GM18499 (cell line): ENCODE data around the gene NES.
"Not testable (repeated sequence)": the region's sequence is repeated elsewhere in the genome, so short reads cannot be mapped to it uniquely, and the experiment has no call there.

ENCODE experiments used
- ATAC-seq: cut with Tn5 transposase; IDR thresholded peaks from one replicate; pipeline ENCODE4 v1.9.1; 2021; ENCODE audit warnings: moderate number of reproducible peaks; ENCODE audit not compliant: insufficient read depth, unreplicated experiment

NES gene

DNA sequence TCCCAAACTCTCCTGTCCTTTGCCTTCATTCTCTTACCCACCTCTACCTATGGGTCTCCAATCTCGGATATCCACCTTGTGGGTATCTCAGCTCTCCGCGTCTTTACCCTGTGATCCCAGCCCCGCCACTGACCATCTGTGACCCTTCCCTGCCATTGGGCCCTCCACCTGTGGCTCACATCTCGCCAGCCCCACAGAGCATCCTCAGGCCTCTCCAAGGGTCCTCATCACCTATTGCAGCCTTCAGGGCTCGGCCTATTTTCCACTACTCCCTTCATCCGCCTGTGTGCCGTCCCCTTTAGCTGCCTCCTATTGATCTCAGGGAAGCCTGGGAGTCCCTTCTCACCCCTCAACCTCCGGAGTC lies 24.2 kb downstream of the NES start:
- ATAC-seq: no peak

DNA sequence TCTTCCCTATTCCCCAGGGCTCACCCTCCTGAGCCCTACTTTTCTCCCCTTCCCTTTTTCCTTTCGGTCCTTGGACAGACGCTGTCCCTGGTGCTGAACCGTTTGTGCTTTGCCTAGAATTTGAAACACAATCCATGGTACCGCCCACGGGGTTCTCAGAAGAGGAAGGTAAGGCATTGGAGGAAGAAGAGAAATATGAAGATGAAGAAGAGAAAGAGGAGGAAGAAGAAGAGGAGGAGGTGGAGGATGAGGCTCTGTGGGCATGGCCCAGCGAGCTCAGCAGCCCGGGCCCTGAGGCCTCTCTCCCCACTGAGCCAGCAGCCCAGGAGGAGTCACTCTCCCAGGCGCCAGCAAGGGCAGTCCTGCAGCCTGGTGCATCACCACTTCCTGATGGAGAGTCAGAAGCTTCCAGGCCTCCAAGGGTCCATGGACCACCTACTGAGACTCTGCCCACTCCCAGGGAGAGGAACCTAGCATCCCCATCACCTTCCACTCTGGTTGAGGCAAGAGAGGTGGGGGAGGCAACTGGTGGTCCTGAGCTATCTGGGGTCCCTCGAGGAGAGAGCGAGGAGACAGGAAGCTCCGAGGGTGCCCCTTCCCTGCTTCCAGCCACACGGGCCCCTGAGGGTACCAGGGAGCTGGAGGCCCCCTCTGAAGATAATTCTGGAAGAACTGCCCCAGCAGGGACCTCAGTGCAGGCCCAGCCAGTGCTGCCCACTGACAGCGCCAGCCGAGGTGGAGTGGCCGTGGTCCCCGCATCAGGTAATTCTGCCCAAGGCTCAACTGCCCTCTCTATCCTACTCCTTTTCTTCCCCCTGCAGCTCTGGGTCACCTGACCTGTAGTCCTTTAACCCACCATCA lies 24.8 kb downstream of the NES start:
- no peak for ATAC-seq

DNA sequence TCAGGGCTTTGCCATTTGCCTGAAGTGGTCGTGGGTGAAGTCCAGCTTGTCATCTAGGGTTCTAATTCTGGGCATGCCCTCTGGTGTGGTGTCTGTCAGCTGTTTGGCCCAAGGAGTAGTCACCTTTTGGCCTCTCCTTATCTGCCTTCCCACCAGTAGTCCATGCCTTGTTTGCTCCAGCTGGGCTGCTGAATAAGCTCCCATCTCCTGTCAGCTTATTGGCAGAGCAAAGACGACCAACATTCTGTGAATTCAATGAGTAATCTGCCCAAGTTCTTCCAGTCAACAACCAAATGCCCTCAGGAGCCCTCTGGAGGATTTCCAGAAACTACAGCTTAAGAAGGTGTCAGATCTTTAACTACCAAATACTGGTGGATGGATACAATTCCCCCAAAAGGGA lies 28.3 kb downstream of the NES start:
- no peak for ATAC-seq

- ATAC-seq: no peak
Measured at GRCh38 chr1:156648496-156648895, 28.7 kb downstream of the NES start.

DNA sequence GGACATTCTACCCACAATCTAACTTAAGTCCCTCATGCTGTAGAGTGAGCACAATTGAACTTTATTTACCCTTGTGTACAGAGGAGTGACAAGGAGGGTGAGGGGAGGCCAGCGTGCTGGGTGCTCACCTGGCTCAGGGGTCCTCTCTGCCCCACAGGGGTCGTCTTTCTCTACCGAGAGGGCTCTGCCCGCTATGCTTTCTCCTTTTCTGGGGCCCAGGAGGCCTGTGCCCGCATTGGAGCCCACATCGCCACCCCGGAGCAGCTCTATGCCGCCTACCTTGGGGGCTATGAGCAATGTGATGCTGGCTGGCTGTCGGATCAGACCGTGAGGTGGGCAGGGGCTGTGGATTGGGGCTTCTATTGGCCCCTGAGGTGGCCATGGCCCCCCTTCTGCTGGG lies 29.9 kb downstream of the NES start:
- ATAC-seq: no peak

GRCh38 chr1:156646738-156647211 lies 30.4 kb downstream of the NES start:
- no peak for ATAC-seq

GRCh38 chr1:156645666-156646065 lies 31.5 kb downstream of the NES start:
- ATAC-seq: no peak

DNA sequence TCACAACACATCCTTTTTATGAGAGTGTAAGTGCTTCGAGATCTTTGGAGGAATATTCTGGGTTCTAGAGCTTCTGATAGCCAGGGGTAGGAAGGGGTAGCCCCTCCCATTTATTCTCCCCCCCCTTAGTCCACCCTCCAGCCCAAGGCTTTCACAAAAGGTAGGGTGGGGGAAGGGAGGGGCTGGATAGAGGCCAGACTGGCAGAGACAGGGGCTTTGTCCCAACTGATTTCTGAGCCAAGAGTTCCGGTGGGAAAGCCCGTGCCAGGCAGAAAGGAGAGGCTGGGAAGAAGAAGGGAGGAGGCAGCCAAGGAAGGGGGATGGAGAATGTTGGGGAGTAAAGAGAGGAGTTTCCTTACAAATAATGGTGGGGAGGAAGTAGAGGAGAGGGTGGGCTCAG lies 32.2 kb downstream of the NES start:
- no peak for ATAC-seq

- ATAC-seq: no peak
Measured at GRCh38 chr1:156644640-156645039, 32.6 kb downstream of the NES start.

- no peak for ATAC-seq
Measured at GRCh38 chr1:156644146-156644545, 33.1 kb downstream of the NES start.

- no peak for ATAC-seq
Measured at GRCh38 chr1:156643778-156644092, 33.5 kb downstream of the NES start.

GRCh38 chr1:156643049-156643777 lies 34.0 kb downstream of the NES start:
- ATAC-seq: no peak

- ATAC-seq: no peak
Measured at GRCh38 chr1:156642265-156643048, 34.8 kb downstream of the NES start.

DNA sequence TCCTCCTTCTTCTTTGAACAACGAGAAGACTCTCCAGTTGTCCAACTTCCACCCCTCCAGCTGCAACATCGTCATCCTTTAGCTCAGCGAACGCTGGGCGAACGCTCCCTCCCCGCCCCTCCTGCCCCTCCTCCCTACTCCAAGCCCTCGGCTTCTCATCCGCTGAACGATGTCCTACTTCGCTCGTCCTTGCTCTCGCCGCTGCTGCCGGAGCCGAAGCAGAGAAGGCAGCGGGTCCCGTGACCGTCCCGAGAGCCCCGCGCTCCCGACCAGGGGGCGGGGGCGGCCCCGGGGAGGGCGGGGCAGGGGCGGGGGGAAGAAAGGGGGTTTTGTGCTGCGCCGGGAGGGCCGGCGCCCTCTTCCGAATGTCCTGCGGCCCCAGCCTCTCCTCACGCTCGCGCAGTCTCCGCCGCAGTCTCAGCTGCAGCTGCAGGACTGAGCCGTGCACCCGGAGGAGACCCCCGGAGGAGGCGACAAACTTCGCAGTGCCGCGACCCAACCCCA lies 35.4 kb downstream of the NES start, which contains the start of gene BCAN:
Gene BCAN, plus strand, starts transcription at position 357 of the 504 bp plus-strand sequence. CDS start 3,938 bp downstream, outside the sequence.
- ATAC-seq: no peak

- no peak for ATAC-seq
Measured at GRCh38 chr1:156640842-156641706, 36.1 kb downstream of the NES start.

- no peak for ATAC-seq
Measured at GRCh38 chr1:156639601-156640101, 37.6 kb downstream of the NES start.

DNA sequence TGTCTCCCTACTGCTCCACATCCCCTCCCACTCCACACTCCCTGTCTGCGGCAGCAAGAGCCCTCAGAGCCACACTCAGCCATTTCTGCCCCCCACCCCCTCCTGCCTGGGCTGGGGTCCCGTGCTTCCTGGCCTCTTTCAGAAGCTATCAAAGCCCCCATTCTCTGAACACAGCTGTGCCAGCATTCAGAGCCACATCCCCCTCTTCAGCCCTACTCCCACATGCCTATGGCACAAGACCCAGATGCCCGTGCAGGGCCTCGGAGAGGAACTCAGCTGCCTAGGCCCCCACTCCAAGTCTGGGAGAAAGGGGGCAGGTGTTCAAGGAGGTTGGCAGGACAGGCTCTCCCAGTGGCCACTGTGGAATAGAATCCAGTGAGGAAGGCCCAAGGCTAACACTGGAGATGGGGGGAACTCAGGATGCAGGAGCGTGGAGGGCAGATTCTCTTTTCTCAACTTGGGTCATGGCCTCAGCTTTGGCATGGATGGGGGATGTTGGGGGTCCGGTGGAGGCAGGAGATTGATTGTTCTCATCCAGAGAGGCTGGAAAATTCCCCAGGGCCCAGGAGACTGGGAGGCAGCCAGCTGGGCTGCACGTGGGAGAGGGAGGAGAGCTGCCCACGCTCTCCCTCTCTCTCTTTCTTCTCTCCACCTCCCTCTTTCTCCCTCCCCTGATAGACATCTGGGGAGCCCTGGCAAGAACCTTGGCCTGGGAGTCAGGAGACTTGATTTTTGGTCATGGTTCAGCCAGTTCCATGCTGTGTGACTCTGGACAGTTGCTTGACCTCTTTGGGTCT lies 38.8 kb downstream of the NES start:
- ATAC-seq: no peak

DNA sequence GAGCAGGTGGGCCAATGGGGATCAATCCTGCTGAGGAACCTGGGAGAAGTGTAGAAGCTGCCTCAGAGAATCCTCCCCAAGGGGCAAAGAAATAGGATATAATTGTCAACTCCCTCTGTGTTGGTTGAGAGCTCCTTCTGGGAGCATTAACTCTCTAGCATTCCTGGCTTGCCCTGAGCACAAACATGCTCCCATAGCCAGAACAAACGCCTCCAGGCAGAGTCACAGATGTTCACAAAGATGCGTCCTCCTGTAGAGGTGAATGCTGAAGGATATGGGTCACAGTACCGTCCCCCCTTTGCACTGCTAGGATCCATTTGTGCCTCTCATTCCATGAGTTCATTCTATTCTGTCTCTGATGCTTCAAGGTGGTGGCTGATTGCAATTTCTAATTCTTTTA lies 44.9 kb downstream of the NES start:
- no peak for ATAC-seq

- ATAC-seq: not testable (repeated sequence)
Measured at GRCh38 chr1:156631152-156631551, 46.1 kb downstream of the NES start.
